GM12878 (cell line): ENCODE measurements around the gene CHAT. TPM values are rescaled to one million over a fixed set of nuclear protein-coding genes. Genes with fewer than 3 reads are reported as not detected.

ENCODE experiments used
- ATAC-seq: fragments of 200-7000 bp; cut with Tn5 transposase; 3 replicates; pipeline ENCODE4 v1.9.1; 2020; ENCODE audit warnings: mild to moderate bottlenecking, moderate library complexity
- BruUV-seq: library from RNA; stranded (reverse); fragments of 400-500 nt; replicated peaks from 2 replicates; lab custom pipeline; 2021; lab: Mats Ljungman, UMichigan
- CTCF ChIA-PET: fragments of 300-600 bp; sonication (Branson Sonifier 250); formaldehyde crosslinking; extraction: SDS; loops from one replicate; lab custom pipeline; 2021; ENCODE audit warnings: inconsistent platforms; lab: Yijun Ruan, JAX
- POLR2A ChIA-PET: fragments of 350-600 bp; formaldehyde crosslinking; extraction: SDS; loops from one replicate; lab custom pipeline; 2021; ENCODE audit warnings: inconsistent platforms; lab: Charles Lee
- RAD21 ChIA-PET: fragments of 300-600 bp; sonication (Branson Sonifier 250); formaldehyde crosslinking; loops from one replicate; lab custom pipeline; 2023; ENCODE audit warnings: antibody characterized with exemption; ENCODE audit not compliant: unreplicated experiment; lab: Charles Lee
- SMC1A ChIA-PET: fragments of 300-600 bp; sonication (Branson Sonifier 250); formaldehyde crosslinking; loops from one replicate; lab custom pipeline; 2023; ENCODE audit not compliant: unreplicated experiment, uncharacterized antibody; lab: Charles Lee
- DNase-seq: peaks from one replicate; pipeline ENCODE4 v3.0.0-alpha.2; 2011; ENCODE audit warnings: low read depth, low spot score
- FAIRE-seq: peaks from 3 replicates; lab custom pipeline; 2011; peaks lifted over from hg19 to GRCh38; lab: Jason Lieb, UNC
- H2AFZ ChIP-seq: 2 replicates; pipeline ENCODE4 v1.6.0; 2011; ENCODE audit warnings: low read depth, low read length, control low read depth; ENCODE audit not compliant: control insufficient read depth
- H3K27ac ChIP-seq: 2 replicates; pipeline ENCODE4 v1.5.1; 2011; ENCODE audit warnings: control low read depth; ENCODE audit not compliant: control insufficient read depth, insufficient read depth
- H3K27me3 ChIP-seq, 2 experiments: replicated peaks in 1 of 2; 2 replicates each; pipeline versions ENCODE4 v1.6.0 to v1.6.1; 2011; ENCODE audit warnings: low read length in 1 of 2; ENCODE audit not compliant: control insufficient read depth in 2 of 2, insufficient read depth in 2 of 2
- H3K36me3 ChIP-seq, 2 experiments: 2 replicates each; pipeline ENCODE4 v1.5.1; 2011; ENCODE audit warnings: low read length in 1 of 2; ENCODE audit not compliant: control insufficient read depth in 2 of 2, insufficient read depth in 2 of 2
- H3K4me1 ChIP-seq: 2 replicates; pipeline ENCODE4 v1.6.1; 2011; ENCODE audit warnings: mild to moderate bottlenecking, low read length, moderate library complexity, mixed read lengths; ENCODE audit not compliant: control insufficient read depth, insufficient read depth
- H3K4me2 ChIP-seq: 2 replicates; pipeline ENCODE4 v1.6.0; 2011; ENCODE audit warnings: control low read depth; ENCODE audit not compliant: control insufficient read depth, insufficient read depth
- H3K4me3 ChIP-seq: fragments of 200-600 bp; sonication (generic); 2 replicates; pipeline ENCODE4 v1.5.1; 2016
- H3K79me2 ChIP-seq: 2 replicates; pipeline ENCODE4 v1.6.0; 2011; ENCODE audit warnings: low read length; ENCODE audit not compliant: control insufficient read depth, insufficient read depth
- H3K9ac ChIP-seq: 2 replicates; pipeline ENCODE4 v1.8.0; 2011; ENCODE audit warnings: low read length, control low read depth, mixed read lengths; ENCODE audit not compliant: control insufficient read depth, insufficient read depth
- H3K9me3 ChIP-seq: replicated peaks from 3 replicates; pipeline ENCODE4 v1.5.1; 2011; ENCODE audit warnings: mild to moderate bottlenecking, low read length; ENCODE audit not compliant: control insufficient read depth, insufficient read depth
- H4K20me1 ChIP-seq: 2 replicates; pipeline ENCODE4 v1.6.0; 2011; ENCODE audit not compliant: control insufficient read depth, insufficient read depth
- BCL11A ChIP-seq: IDR thresholded peaks from 2 replicates; pipeline ENCODE4 v1.6.1; 2011; ENCODE audit warnings: low read depth, low read length
- CREB1 ChIP-seq: IDR thresholded peaks from 2 replicates; pipeline ENCODE4 v1.6.1; 2012; ENCODE audit warnings: low read depth, mild to moderate bottlenecking, inconsistent platforms
- DPF2 ChIP-seq: fragments of 450-650 bp; IDR thresholded peaks from 2 replicates; pipeline ENCODE4 v1.6.1; 2017; ENCODE audit warnings: mild to moderate bottlenecking
- ESRRA ChIP-seq: IDR thresholded peaks from 2 replicates; pipeline ENCODE4 v1.6.1; 2012; ENCODE audit warnings: mild to moderate bottlenecking, low read length, improper control_type of control experiment
- NFXL1 ChIP-seq: fragments of 450-650 bp; IDR thresholded peaks from 2 replicates; pipeline ENCODE4 v1.6.1; 2017; ENCODE audit warnings: antibody characterized with exemption, mild to moderate bottlenecking, borderline replicate concordance
- RB1 ChIP-seq: fragments of 450-650 bp; formaldehyde crosslinking; IDR thresholded peaks from 2 replicates; pipeline ENCODE4 v1.6.1; 2017; ENCODE audit warnings: mild to moderate bottlenecking, borderline replicate concordance
- SMC3 ChIP-seq: IDR thresholded peaks from 2 replicates; pipeline ENCODE4 v1.6.1; 2011; ENCODE audit warnings: low read length, improper control_type of control experiment, borderline replicate concordance
- SREBF2 ChIP-seq: IDR thresholded peaks from 2 replicates; pipeline ENCODE4 v1.6.1; 2012; ENCODE audit warnings: mild to moderate bottlenecking, low read length
- SRF ChIP-seq, 2 experiments: IDR thresholded peaks; 2 replicates each; pipeline ENCODE4 v1.6.1; 2011; ENCODE audit warnings: low read depth in 2 of 2, low read length in 2 of 2, mild to moderate bottlenecking in 1 of 2, moderate library complexity in 1 of 2
- ZNF622 ChIP-seq: fragments of 450-650 bp; IDR thresholded peaks from 2 replicates; pipeline ENCODE4 v1.6.1; 2017; ENCODE audit warnings: mild to moderate bottlenecking, inconsistent platforms
- WGBS: methylation state at CpG from one replicate; pipeline ENCODE4 v1.1.6; 2016; ENCODE audit warnings: low lambda C conversion rate; ENCODE audit not compliant: insufficient replicate concordance, insufficient coverage; ENCODE audit errors: missing lambda C conversion rate; 5-methylcytosine and 5-hydroxymethylcytosine counted together
- in situ Hi-C: fragments of 300-500 bp; cut with MboI; formaldehyde crosslinking; loops from 9 replicates; pipeline ENCODE4 v1.14.3; 2018; ENCODE audit warnings: mixed read lengths
- intact Hi-C: fragments of 100-400 bp; cut with micrococcal nuclease; formaldehyde crosslinking; loops from one replicate; pipeline ENCODE4 v1.14.2; 2022; ENCODE audit not compliant: unreplicated experiment
- polyA plus RNA-seq, 11 experiments: library from polyadenylated mRNA; depleted of rRNA in 4 of 11; unstranded in 6 of 11; stranded (reverse) in 5 of 11; fragments of >200 nt; fragmentation: Nextera tagmentation in 4 of 11; fragmentation: Illumina TruSeq in 1 of 11; extraction: Ambion mirVana in 4 of 11; extraction: Trizol in 1 of 11; gene quantifications; 1 replicate in 1 of 11; 2 replicates in 10 of 11; pipeline versions ENCODE4 v1.2.1 to v1.2.3, GENCODE V29; 2011 to 2016; ENCODE audit warnings: inconsistent platforms in 2 of 11, missing spikeins in 2 of 11, low read depth in 1 of 11
- total RNA-seq, 4 experiments: library from RNA; depleted of rRNA in 3 of 4; stranded (reverse); fragments of >200 nt in 3 of 4; fragmentation: Illumina TruSeq in 1 of 4; extraction: Trizol in 1 of 4; gene quantifications; 2 replicates each; pipeline versions ENCODE4 v1.2.1 to v1.2.3, GENCODE V29; 2013 to 2021
- TF ChIP-seq, protein P1 (sequence below): fragments of 450-650 bp; formaldehyde crosslinking; IDR thresholded peaks from 2 replicates; pipeline ENCODE4 v1.4.0; 2020; ENCODE audit warnings: mild to moderate bottlenecking, moderate library complexity
- TF ChIP-seq, protein P2 (sequence below): fragments of 150-350 bp; IDR thresholded peaks from 2 replicates; pipeline ENCODE4 v1.6.1; 2016; ENCODE audit warnings: low read depth, low read length
- TF ChIP-seq, protein P3 (sequence below): fragments of 450-650 bp; IDR thresholded peaks from 2 replicates; pipeline ENCODE4 v1.6.1; 2014; ENCODE audit warnings: mild to moderate bottlenecking
- TF ChIP-seq, protein P4 (sequence below): fragments of 450-650 bp; conservative IDR thresholded peaks from 2 replicates; pipeline ENCODE4 v1.6.1; 2017; ENCODE audit warnings: mild to moderate bottlenecking, moderate library complexity

The CHAT gene
- total and polyA plus RNA-seq, 10 of the 15 experiments (the other 5 are each of a cell fraction or from before 2014, with no cell fraction given): not detected

DNA sequence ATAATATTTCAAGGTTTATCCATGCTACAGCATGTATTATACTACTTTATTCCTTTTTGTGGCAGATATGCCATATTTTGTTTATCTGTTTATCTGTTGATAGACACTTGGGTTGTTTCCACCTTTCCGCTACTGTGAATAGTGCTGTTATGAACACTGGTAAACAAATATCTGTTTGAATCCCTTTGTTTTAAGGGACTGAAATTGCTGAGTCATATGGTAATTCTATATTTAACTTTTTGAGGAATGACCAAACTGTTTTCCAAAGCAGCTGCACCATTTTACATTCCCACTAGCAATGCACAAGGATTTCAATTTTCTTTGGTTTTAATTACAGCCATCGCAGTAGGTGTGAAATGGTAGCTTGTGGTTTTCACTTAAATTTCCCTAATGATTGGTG, 69.0 kb downstream of the CHAT start:
- no TSS peak for BruUV-seq
- H3K4me2 ChIP-seq: no peak overlapping the region
- no peak overlapping the region for H3K27ac ChIP-seq
- no peak overlapping the region for H3K4me3 ChIP-seq
- H2AFZ ChIP-seq: no peak overlapping the region
- no peak overlapping the region for H3K9ac ChIP-seq
- no peaks in the 10 kb centered on the region for H3K79me2 ChIP-seq
- ATAC-seq (no peak), FAIRE-seq (no peak), DNase-seq (no peak)
- intact Hi-C loops (no loop called here), in situ Hi-C loops (no loop called here)
- RAD21 ChIA-PET: no interaction called here
- H3K36me3 ChIP-seq: no peaks in the 10 kb centered on the region
- CTCF ChIA-PET: no interaction called here
- peaks cover 2 to 3% of the 10 kb centered on the region in 2 experiments; a peak in 2 of 4 replicates for H3K27me3 ChIP-seq
- 90% methylated on average over 2 of the region's 2 CpGs for WGBS
- no peaks in the 10 kb centered on the region; the same call in 2 of the 3 replicates for H3K9me3 ChIP-seq
- POLR2A ChIA-PET: no interaction called here
- H4K20me1 ChIP-seq: no peaks in the 10 kb centered on the region
- TF ChIP-seq, protein P1, sequence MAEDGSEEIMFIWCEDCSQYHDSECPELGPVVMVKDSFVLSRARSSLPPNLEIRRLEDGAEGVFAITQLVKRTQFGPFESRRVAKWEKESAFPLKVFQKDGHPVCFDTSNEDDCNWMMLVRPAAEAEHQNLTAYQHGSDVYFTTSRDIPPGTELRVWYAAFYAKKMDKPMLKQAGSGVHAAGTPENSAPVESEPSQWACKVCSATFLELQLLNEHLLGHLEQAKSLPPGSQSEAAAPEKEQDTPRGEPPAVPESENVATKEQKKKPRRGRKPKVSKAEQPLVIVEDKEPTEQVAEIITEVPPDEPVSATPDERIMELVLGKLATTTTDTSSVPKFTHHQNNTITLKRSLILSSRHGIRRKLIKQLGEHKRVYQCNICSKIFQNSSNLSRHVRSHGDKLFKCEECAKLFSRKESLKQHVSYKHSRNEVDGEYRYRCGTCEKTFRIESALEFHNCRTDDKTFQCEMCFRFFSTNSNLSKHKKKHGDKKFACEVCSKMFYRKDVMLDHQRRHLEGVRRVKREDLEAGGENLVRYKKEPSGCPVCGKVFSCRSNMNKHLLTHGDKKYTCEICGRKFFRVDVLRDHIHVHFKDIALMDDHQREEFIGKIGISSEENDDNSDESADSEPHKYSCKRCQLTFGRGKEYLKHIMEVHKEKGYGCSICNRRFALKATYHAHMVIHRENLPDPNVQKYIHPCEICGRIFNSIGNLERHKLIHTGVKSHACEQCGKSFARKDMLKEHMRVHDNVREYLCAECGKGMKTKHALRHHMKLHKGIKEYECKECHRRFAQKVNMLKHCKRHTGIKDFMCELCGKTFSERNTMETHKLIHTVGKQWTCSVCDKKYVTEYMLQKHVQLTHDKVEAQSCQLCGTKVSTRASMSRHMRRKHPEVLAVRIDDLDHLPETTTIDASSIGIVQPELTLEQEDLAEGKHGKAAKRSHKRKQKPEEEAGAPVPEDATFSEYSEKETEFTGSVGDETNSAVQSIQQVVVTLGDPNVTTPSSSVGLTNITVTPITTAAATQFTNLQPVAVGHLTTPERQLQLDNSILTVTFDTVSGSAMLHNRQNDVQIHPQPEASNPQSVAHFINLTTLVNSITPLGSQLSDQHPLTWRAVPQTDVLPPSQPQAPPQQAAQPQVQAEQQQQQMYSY: no peak
- TF ChIP-seq RB1 (no peak), ESRRA (no peak), ZNF622 (no peak), SREBF2 (no peak), BCL11A (no peak), DPF2 (no peak), NFXL1 (no peak), SMC3 (no peak), SRF (IDR thresholded peaks at IDR 0.05; ENCODE audit: low read depth in 2 of 2, low read length in 2 of 2) (no peak), CREB1 (no peak)
- TF ChIP-seq, protein P2, sequence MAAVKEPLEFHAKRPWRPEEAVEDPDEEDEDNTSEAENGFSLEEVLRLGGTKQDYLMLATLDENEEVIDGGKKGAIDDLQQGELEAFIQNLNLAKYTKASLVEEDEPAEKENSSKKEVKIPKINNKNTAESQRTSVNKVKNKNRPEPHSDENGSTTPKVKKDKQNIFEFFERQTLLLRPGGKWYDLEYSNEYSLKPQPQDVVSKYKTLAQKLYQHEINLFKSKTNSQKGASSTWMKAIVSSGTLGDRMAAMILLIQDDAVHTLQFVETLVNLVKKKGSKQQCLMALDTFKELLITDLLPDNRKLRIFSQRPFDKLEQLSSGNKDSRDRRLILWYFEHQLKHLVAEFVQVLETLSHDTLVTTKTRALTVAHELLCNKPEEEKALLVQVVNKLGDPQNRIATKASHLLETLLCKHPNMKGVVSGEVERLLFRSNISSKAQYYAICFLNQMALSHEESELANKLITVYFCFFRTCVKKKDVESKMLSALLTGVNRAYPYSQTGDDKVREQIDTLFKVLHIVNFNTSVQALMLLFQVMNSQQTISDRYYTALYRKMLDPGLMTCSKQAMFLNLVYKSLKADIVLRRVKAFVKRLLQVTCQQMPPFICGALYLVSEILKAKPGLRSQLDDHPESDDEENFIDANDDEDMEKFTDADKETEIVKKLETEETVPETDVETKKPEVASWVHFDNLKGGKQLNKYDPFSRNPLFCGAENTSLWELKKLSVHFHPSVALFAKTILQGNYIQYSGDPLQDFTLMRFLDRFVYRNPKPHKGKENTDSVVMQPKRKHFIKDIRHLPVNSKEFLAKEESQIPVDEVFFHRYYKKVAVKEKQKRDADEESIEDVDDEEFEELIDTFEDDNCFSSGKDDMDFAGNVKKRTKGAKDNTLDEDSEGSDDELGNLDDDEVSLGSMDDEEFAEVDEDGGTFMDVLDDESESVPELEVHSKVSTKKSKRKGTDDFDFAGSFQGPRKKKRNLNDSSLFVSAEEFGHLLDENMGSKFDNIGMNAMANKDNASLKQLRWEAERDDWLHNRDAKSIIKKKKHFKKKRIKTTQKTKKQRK: no peak
- TF ChIP-seq, protein P3, sequence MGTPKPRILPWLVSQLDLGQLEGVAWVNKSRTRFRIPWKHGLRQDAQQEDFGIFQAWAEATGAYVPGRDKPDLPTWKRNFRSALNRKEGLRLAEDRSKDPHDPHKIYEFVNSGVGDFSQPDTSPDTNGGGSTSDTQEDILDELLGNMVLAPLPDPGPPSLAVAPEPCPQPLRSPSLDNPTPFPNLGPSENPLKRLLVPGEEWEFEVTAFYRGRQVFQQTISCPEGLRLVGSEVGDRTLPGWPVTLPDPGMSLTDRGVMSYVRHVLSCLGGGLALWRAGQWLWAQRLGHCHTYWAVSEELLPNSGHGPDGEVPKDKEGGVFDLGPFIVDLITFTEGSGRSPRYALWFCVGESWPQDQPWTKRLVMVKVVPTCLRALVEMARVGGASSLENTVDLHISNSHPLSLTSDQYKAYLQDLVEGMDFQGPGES: no peak
- TF ChIP-seq, protein P4, sequence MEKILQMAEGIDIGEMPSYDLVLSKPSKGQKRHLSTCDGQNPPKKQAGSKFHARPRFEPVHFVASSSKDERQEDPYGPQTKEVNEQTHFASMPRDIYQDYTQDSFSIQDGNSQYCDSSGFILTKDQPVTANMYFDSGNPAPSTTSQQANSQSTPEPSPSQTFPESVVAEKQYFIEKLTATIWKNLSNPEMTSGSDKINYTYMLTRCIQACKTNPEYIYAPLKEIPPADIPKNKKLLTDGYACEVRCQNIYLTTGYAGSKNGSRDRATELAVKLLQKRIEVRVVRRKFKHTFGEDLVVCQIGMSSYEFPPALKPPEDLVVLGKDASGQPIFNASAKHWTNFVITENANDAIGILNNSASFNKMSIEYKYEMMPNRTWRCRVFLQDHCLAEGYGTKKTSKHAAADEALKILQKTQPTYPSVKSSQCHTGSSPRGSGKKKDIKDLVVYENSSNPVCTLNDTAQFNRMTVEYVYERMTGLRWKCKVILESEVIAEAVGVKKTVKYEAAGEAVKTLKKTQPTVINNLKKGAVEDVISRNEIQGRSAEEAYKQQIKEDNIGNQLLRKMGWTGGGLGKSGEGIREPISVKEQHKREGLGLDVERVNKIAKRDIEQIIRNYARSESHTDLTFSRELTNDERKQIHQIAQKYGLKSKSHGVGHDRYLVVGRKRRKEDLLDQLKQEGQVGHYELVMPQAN: no peak
- H3K4me1 ChIP-seq: no peaks in the 10 kb centered on the region
- SMC1A ChIA-PET: no interaction called here
